PC-3 (cell line): ENCODE measurements around the gene DCANP1. TPM values are rescaled to one million over a fixed set of nuclear protein-coding genes. Genes with fewer than 3 reads are reported as not detected.

ENCODE experiments used
- ATAC-seq: fragments of 200-7000 bp; cut with Tn5 transposase; 2 replicates; pipeline ENCODE4 v1.9.1; 2020; ENCODE audit warnings: mild to moderate bottlenecking, moderate library complexity
- BruUV-seq: library from RNA; stranded (reverse); fragments of 400-500 nt; replicated peaks from 2 replicates; lab custom pipeline; 2021; lab: Mats Ljungman, UMichigan
- CTCF ChIA-PET: fragments of 300-600 bp; sonication (Branson Sonifier 250); formaldehyde crosslinking; loops from one replicate; lab custom pipeline; 2022; ENCODE audit warnings: antibody characterized with exemption; lab: Charles Lee
- POLR2A ChIA-PET: fragments of 300-600 bp; sonication (Branson Sonifier 250); formaldehyde crosslinking; loops from one replicate; lab custom pipeline; 2022; ENCODE audit warnings: antibody characterized with exemption; ENCODE audit not compliant: unreplicated experiment; lab: Charles Lee
- DNase-seq: peaks from one replicate; pipeline ENCODE4 v3.0.0-alpha.2; 2015
- H2AFZ ChIP-seq: fragments of 300-600 bp; sonication (generic); 2 replicates; pipeline ENCODE4 v1.6.0; 2016; ENCODE audit warnings: antibody characterized with exemption, low read length
- H3F3A ChIP-seq: fragments of 300-600 bp; sonication (generic); one replicate; pipeline ENCODE4 v1.6.0; 2017; ENCODE audit warnings: antibody characterized with exemption, low read length, control low read depth, mild to moderate bottlenecking; ENCODE audit not compliant: unreplicated experiment
- H3K27ac ChIP-seq: fragments of 300-600 bp; sonication (generic); 2 replicates; pipeline ENCODE4 v1.5.1; 2016; ENCODE audit warnings: mild to moderate bottlenecking, low read length
- H3K27me3 ChIP-seq: fragments of 300-600 bp; sonication (generic); 2 replicates; pipeline ENCODE4 v1.6.1; 2016; ENCODE audit warnings: low read length, mixed read lengths
- H3K36me3 ChIP-seq: fragments of 300-600 bp; sonication (generic); 2 replicates; pipeline ENCODE4 v1.6.1; 2016; ENCODE audit warnings: low read depth, mixed run types, low read length, mixed read lengths
- H3K4me1 ChIP-seq: fragments of 300-600 bp; sonication (generic); 2 replicates; pipeline ENCODE4 v1.5.1; 2016; ENCODE audit warnings: low read length; ENCODE audit not compliant: insufficient read depth
- H3K4me2 ChIP-seq: fragments of 300-600 bp; sonication (generic); 2 replicates; pipeline ENCODE4 v1.6.0; 2016; ENCODE audit warnings: low read length
- H3K4me3 ChIP-seq: fragments of 300-600 bp; sonication (generic); 2 replicates; pipeline ENCODE4 v1.5.1; 2016; ENCODE audit warnings: mild to moderate bottlenecking, low read length, mixed read lengths
- H3K79me2 ChIP-seq: fragments of 300-600 bp; sonication (generic); 2 replicates; pipeline ENCODE4 v1.6.1; 2017; ENCODE audit warnings: low read length, mixed read lengths
- H3K9ac ChIP-seq: fragments of 300-600 bp; sonication (generic); 2 replicates; pipeline ENCODE4 v1.6.0; 2016; ENCODE audit warnings: mild to moderate bottlenecking, low read length
- H3K9me2 ChIP-seq: fragments of 300-600 bp; sonication (generic); replicated peaks from 2 replicates; pipeline ENCODE4 v1.6.1; 2016; ENCODE audit warnings: mixed run types, low read length, mixed read lengths
- H3K9me3 ChIP-seq: fragments of 300-600 bp; sonication (generic); 2 replicates; pipeline ENCODE4 v1.6.1; 2016; ENCODE audit warnings: low read length, mixed read lengths
- H4K20me1 ChIP-seq: fragments of 300-600 bp; sonication (generic); 2 replicates; pipeline ENCODE4 v1.6.1; 2016; ENCODE audit warnings: low read length, mixed read lengths
- CTCF ChIP-seq: fragments of 300-600 bp; sonication (generic); conservative IDR thresholded peaks from 2 replicates; pipeline ENCODE4 v1.5.1; 2017; ENCODE audit warnings: antibody characterized with exemption, low read depth, mild to moderate bottlenecking, low read length
- EZH2 ChIP-seq: fragments of 300-600 bp; sonication (generic); IDR thresholded peaks from one replicate; pipeline ENCODE4 v1.6.1; 2017; ENCODE audit warnings: antibody characterized with exemption, mild to moderate bottlenecking, low read length; ENCODE audit not compliant: unreplicated experiment
- EZH2phosphoT487 ChIP-seq: fragments of 300-600 bp; sonication (generic); IDR thresholded peaks from 2 replicates; pipeline ENCODE4 v1.6.1; 2018; ENCODE audit warnings: mild to moderate bottlenecking, antibody characterized with exemption, low read length, borderline replicate concordance
- intact Hi-C: fragments of 100-400 bp; cut with micrococcal nuclease; formaldehyde crosslinking; loops from 2 replicates; pipeline ENCODE4 v1.9.0; 2023
- total RNA-seq: library from RNA; depleted of rRNA; stranded (reverse); fragments of >200 nt; gene quantifications from 2 replicates; pipeline ENCODE4 v1.2.3, GENCODE V29; 2014

Gene DCANP1
- total RNA-seq, 1 experiment from 2014 or later = not detected

- Histone ChIP-seq H2AFZ (no peak overlapping the region), H3K4me1 (no peaks in the 10 kb centered on the region), H3K27ac (no peak overlapping the region), H3F3A (no peaks in the 10 kb centered on the region), H3K9me2 (no peaks in the 10 kb centered on the region), H3K27me3 (peaks cover 17% of the 10 kb centered on the region), H3K9me3 (no peaks in the 10 kb centered on the region), H3K4me3 (no peak overlapping the region), H3K36me3 (no peaks in the 10 kb centered on the region), H3K79me2 (no peaks in the 10 kb centered on the region), H3K4me2 (no peak overlapping the region), H3K9ac (no peak overlapping the region), H4K20me1 (no peaks in the 10 kb centered on the region)
- no peak for TF ChIP-seq EZH2phosphoT487
- no peak for TF ChIP-seq CTCF
- TF ChIP-seq EZH2 = no peak
- ATAC-seq (no peak), DNase-seq (no peak)
- BruUV-seq = no TSS peak
- POLR2A ChIA-PET = no interaction called here
- intact Hi-C loops = no loop called here
- CTCF ChIA-PET = interaction anchor here (2.0 kb wide), 1 partner anchor 84 kb away, joined by 5 read pairs; no protein-coding TSS in a partner anchor
These were observed 20.8 kb upstream of the DCANP1 start for GRCh38 chr5:135467871-135468485.

- Histone ChIP-seq H3K4me2 (no peak overlapping the region), H3F3A (no peaks in the 10 kb centered on the region), H2AFZ (no peak overlapping the region), H3K9me2 (no peaks in the 10 kb centered on the region), H3K9ac (no peak overlapping the region), H3K4me3 (no peak overlapping the region), H3K9me3 (no peaks in the 10 kb centered on the region), H3K36me3 (no peaks in the 10 kb centered on the region), H3K79me2 (no peaks in the 10 kb centered on the region), H3K27me3 (peaks cover 17% of the 10 kb centered on the region), H4K20me1 (no peaks in the 10 kb centered on the region), H3K4me1 (no peaks in the 10 kb centered on the region), H3K27ac (no peak overlapping the region)
- intact Hi-C loops = no loop called here
- no TSS peak for BruUV-seq
- ATAC-seq (no peak), DNase-seq (no peak)
- no peak for TF ChIP-seq CTCF
- no peak for TF ChIP-seq EZH2phosphoT487
- no peak for TF ChIP-seq EZH2
- ChIA-PET CTCF (interaction anchor here (1.5 to 2.0 kb wide), 3 partner anchors 82 to 99 kb away, joined by 5 to 10 read pairs (median 6); no protein-coding TSS in a partner anchor), POLR2A (no interaction called here)
These were observed 20.0 kb upstream of the DCANP1 start for GRCh38 chr5:135467051-135467625.
